ENCODE measurements around the gene PRDX2. TPM values are rescaled to one million over a fixed set of nuclear protein-coding genes. Genes with fewer than 3 reads are reported as not detected.

The PRDX2 gene
- total and polyA plus RNA-seq, 2 of the 4 experiments (the other 2 are of a cell fraction) = 371 to 378 TPM

DNA sequence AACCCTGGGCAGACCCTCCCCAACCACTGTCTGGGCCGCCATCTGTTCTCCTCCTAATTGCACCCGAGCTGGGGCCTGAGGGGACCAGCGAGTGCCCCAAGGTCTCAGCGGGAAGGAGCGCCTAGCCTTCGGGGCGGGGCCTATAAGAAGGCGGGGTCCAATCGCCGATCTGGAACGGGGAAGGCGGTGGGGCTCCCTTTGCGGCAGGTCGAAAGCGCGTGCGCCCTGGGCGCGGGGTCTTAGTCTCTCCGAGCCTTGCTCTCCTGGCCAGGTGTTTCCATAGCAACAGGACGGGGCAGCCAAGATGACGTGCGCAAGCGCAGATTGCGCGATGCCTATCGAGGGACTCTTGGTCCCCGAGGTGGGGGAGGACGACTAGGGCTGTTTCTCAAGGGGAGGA lies 39.5 kb upstream of the PRDX2 start:
- peak overlapping the region; percentile 35 for H3K4me2 ChIP-seq (ENCODE audit: low read depth, low read length)
- H2BK20ac ChIP-seq (ENCODE audit: low read depth, low read length) = no peak overlapping the region
- peak overlapping the region; percentile 7; the same call in 1 of the 2 replicates for H3K4me3 ChIP-seq (ENCODE audit: insufficient read depth, low read depth, low read length)
- POLR2A ChIA-PET (ENCODE audit: unreplicated experiment) = no interaction called here
- no peak overlapping the region for H3K27ac ChIP-seq (ENCODE audit: insufficient read depth, low read length)
- no peaks in the 10 kb centered on the region for H3K36me3 ChIP-seq (ENCODE audit: control insufficient read depth, insufficient read depth, low read length)
- peak overlapping the region; percentile 88 for H2AFZ ChIP-seq (replicated peaks; ENCODE audit: low read length, poor library complexity)
- no peak overlapping the region for H3K56ac ChIP-seq (ENCODE audit: extremely low read depth, insufficient read depth, low read length)
- H3K9me1 ChIP-seq (ENCODE audit: insufficient read depth, low read length) = peaks cover 8% of the 10 kb centered on the region; the same call in 1 of the 2 replicates
- CTCF ChIA-PET = no interaction called here
- 3% methylated on average over 23 of the region's 29 CpGs; no CpG with 5 or more reads in 1 of the 2 experiments for WGBS, 2 experiments (ENCODE audit: extremely low coverage in 2 of 2, insufficient read length in 1 of 2)
- H2AK5ac ChIP-seq (ENCODE audit: low read depth, low read length) = no peak overlapping the region
- no peak overlapping the region for H3K18ac ChIP-seq (ENCODE audit: low read depth, low read length)
- dilution Hi-C loops (cut with HindIII; ENCODE audit: low sequenced_read_pairs, unreplicated experiment) = no loop called here
- H3K9me3 ChIP-seq (ENCODE audit: control insufficient read depth, insufficient read depth, low read length) = no peaks in the 10 kb centered on the region
- H4K91ac ChIP-seq (ENCODE audit: insufficient read depth, low read depth, low read length) = no peak overlapping the region
- H2BK120ac ChIP-seq (ENCODE audit: low read depth, low read length) = no peak overlapping the region
- in situ Hi-C loops (cut with MboI; ENCODE audit: low sequenced_read_pairs) = no loop called here
- no peak overlapping the region for H4K8ac ChIP-seq (ENCODE audit: low read depth in 2 of 2, low read length in 2 of 2)
- no peak overlapping the region for H3K4ac ChIP-seq (ENCODE audit: low read depth, low read length)
- peaks cover 4% of the 10 kb centered on the region; the same call in 1 of the 2 replicates for H3K4me1 ChIP-seq (ENCODE audit: control insufficient read depth, insufficient read depth, low read length)
- H3K14ac ChIP-seq (replicated peaks; ENCODE audit: low read depth, low read length) = no peak overlapping the region
- intact Hi-C loops (cut with micrococcal nuclease) = no loop called here
- H2BK15ac ChIP-seq (ENCODE audit: low read depth, low read length) = no peak overlapping the region
- BruUV-seq (replicated peaks) = no TSS peak
- peaks cover 51% of the 10 kb centered on the region for H3K27me3 ChIP-seq (ENCODE audit: control insufficient read depth, insufficient read depth, low read length)
- H2AK9ac ChIP-seq (replicated peaks; ENCODE audit: low read depth, low read length, poor library complexity) = no peak overlapping the region
- ATAC-seq (ENCODE audit: low read depth) = peak; percentile 42; the same call in 1 of the 2 replicates
- H4K20me1 ChIP-seq (ENCODE audit: insufficient read depth, low read length) = 0 out of 2 replicates have a peak, but pooled peaks cover 8% of the 10 kb centered on the region
- no peak overlapping the region for H4K5ac ChIP-seq (ENCODE audit: low read depth, low read length)
- no peak overlapping the region for H3K9ac ChIP-seq (ENCODE audit: low read depth, low read length)
- no peaks in the 10 kb centered on the region for H3K79me1 ChIP-seq (ENCODE audit: low read depth in 1 of 2, low read length in 2 of 2)
- DNase-seq = peak; percentile 20
- H3K23ac ChIP-seq (ENCODE audit: low read depth, low read length) = no peak overlapping the region
- no peak overlapping the region for H2BK5ac ChIP-seq (ENCODE audit: low read depth, low read length, poor library complexity, severe bottlenecking)
- TF ChIP-seq POLR2A (IDR thresholded peaks at IDR 0.05; ENCODE audit: low read depth, low read length) = no peak
- TF ChIP-seq MXI1 (IDR thresholded peaks at IDR 0.05; ENCODE audit: borderline replicate concordance, low read depth, low read length) = no peak
- TF ChIP-seq RFX5 (IDR thresholded peaks at IDR 0.05; ENCODE audit: low read depth, low read length) = no peak
- TF ChIP-seq, protein P1, sequence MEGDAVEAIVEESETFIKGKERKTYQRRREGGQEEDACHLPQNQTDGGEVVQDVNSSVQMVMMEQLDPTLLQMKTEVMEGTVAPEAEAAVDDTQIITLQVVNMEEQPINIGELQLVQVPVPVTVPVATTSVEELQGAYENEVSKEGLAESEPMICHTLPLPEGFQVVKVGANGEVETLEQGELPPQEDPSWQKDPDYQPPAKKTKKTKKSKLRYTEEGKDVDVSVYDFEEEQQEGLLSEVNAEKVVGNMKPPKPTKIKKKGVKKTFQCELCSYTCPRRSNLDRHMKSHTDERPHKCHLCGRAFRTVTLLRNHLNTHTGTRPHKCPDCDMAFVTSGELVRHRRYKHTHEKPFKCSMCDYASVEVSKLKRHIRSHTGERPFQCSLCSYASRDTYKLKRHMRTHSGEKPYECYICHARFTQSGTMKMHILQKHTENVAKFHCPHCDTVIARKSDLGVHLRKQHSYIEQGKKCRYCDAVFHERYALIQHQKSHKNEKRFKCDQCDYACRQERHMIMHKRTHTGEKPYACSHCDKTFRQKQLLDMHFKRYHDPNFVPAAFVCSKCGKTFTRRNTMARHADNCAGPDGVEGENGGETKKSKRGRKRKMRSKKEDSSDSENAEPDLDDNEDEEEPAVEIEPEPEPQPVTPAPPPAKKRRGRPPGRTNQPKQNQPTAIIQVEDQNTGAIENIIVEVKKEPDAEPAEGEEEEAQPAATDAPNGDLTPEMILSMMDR (conservative IDR thresholded peaks at IDR 0.05; ENCODE audit: low read depth, low read length) = no peak
- TF ChIP-seq BHLHE40 (IDR thresholded peaks at IDR 0.05; ENCODE audit: low read depth, low read length) = no peak
- TF ChIP-seq SMC3 (IDR thresholded peaks at IDR 0.05; ENCODE audit: low read depth, low read length) = no peak
- TF ChIP-seq, protein P2, sequence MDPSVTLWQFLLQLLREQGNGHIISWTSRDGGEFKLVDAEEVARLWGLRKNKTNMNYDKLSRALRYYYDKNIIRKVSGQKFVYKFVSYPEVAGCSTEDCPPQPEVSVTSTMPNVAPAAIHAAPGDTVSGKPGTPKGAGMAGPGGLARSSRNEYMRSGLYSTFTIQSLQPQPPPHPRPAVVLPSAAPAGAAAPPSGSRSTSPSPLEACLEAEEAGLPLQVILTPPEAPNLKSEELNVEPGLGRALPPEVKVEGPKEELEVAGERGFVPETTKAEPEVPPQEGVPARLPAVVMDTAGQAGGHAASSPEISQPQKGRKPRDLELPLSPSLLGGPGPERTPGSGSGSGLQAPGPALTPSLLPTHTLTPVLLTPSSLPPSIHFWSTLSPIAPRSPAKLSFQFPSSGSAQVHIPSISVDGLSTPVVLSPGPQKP (IDR thresholded peaks at IDR 0.05; ENCODE audit: borderline replicate concordance, low read depth, low read length) = no peak
- TF ChIP-seq CEBPB (IDR thresholded peaks at IDR 0.05; ENCODE audit: low read depth, low read length) = no peak
- no peak for TF ChIP-seq MAFK (IDR thresholded peaks at IDR 0.05; ENCODE audit: low read depth, low read length)
- TF ChIP-seq NFE2L2 (IDR thresholded peaks at IDR 0.05; ENCODE audit: low read depth, low read length) = no peak
- TF ChIP-seq CHD1 (IDR thresholded peaks at IDR 0.05; ENCODE audit: low read depth, low read length) = no peak
- no peak for TF ChIP-seq MAZ (IDR thresholded peaks at IDR 0.05; ENCODE audit: borderline replicate concordance, low read depth, low read length)
- TF ChIP-seq, protein P3, sequence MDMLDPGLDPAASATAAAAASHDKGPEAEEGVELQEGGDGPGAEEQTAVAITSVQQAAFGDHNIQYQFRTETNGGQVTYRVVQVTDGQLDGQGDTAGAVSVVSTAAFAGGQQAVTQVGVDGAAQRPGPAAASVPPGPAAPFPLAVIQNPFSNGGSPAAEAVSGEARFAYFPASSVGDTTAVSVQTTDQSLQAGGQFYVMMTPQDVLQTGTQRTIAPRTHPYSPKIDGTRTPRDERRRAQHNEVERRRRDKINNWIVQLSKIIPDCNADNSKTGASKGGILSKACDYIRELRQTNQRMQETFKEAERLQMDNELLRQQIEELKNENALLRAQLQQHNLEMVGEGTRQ (IDR thresholded peaks at IDR 0.05; ENCODE audit: low read depth, low read length) = no peak
- no peak for TF ChIP-seq FOS (IDR thresholded peaks at IDR 0.05; ENCODE audit: low read depth, low read length)
- no peak for TF ChIP-seq RAD21 (IDR thresholded peaks at IDR 0.05; ENCODE audit: low read length)
- TF ChIP-seq RCOR1 (IDR thresholded peaks at IDR 0.05; ENCODE audit: insufficient replicate concordance, low read length) = no peak
